ENCODE data around the gene FRA10AC1.
"Not testable (repeated sequence)": the region's sequence is repeated elsewhere in the genome, so short reads cannot be mapped to it uniquely, and the experiment has no call there.

FRA10AC1 gene

GRCh38 chr10:93696582-93696981 lies 5.8 kb downstream of the FRA10AC1 start:
- not testable (repeated sequence) for H4K91ac ChIP-seq (ENCODE audit: low read length); H3K18ac ChIP-seq (ENCODE audit: low read depth in 1 of 2, low read length in 2 of 2); H2BK120ac ChIP-seq (ENCODE audit: low read depth, low read length); H2BK15ac ChIP-seq (ENCODE audit: low read depth, poor library complexity, severe bottlenecking); H3K27ac ChIP-seq (ENCODE audit: low read length, poor library complexity, severe bottlenecking); H3K4ac ChIP-seq (ENCODE audit: low read depth in 1 of 2, low read length in 2 of 2); H4K8ac ChIP-seq (ENCODE audit: low read length); H3K4me1 ChIP-seq (ENCODE audit: control insufficient read depth, insufficient read depth, low read depth, low read length); H3K14ac ChIP-seq (ENCODE audit: low read length in 2 of 2); H3K9me3 ChIP-seq (ENCODE audit: control insufficient read depth, low read length); H2BK5ac ChIP-seq (ENCODE audit: low read depth, low read length, poor library complexity, severe bottlenecking); H2AFZ ChIP-seq (ENCODE audit: low read depth, low read length); H3K23ac ChIP-seq (ENCODE audit: low read length in 2 of 2); H3K4me2 ChIP-seq (ENCODE audit: low read length, poor library complexity, severe bottlenecking); H3K4me3 ChIP-seq (ENCODE audit: insufficient read depth in 1 of 2, low read depth in 1 of 2, low read length in 2 of 2); H3K9ac ChIP-seq (ENCODE audit: low read length); H2BK12ac ChIP-seq (ENCODE audit: low read length in 2 of 2); H2AK5ac ChIP-seq (ENCODE audit: low read length, severe bottlenecking); DNase-seq; H3K27me3 ChIP-seq (ENCODE audit: control insufficient read depth in 1 of 2, insufficient read depth in 1 of 2, low read length in 2 of 2)
- Histone ChIP-seq H3K36me3 (ENCODE audit: control insufficient read depth in 1 of 2, insufficient read depth in 2 of 2, low read depth in 1 of 2, low read length in 2 of 2) (peaks cover 9 to 75% of the 10 kb centered on the region in 2 experiments), H3K79me1 (replicated peaks; ENCODE audit: low read length, poor library complexity, severe bottlenecking) (peaks cover 20% of the 10 kb centered on the region)
- no CpG with 5 or more reads among the region's 2 CpGs for WGBS

- Histone ChIP-seq H3K4me3 (ENCODE audit: insufficient read depth in 1 of 2, low read depth in 1 of 2, low read length in 2 of 2) (no peak overlapping the region), H3K18ac (ENCODE audit: low read depth in 1 of 2, low read length in 2 of 2) (no peak overlapping the region), H2AK5ac (ENCODE audit: low read length, severe bottlenecking) (no peak overlapping the region), H3K27me3 (ENCODE audit: control insufficient read depth in 1 of 2, insufficient read depth in 1 of 2, low read length in 2 of 2) (no peaks in the 10 kb centered on the region), H3K9me3 (ENCODE audit: control insufficient read depth, low read length) (no peaks in the 10 kb centered on the region), H3K4me1 (ENCODE audit: control insufficient read depth, insufficient read depth, low read depth, low read length) (peaks cover 1% of the 10 kb centered on the region), H3K4me2 (ENCODE audit: low read length, poor library complexity, severe bottlenecking) (no peak overlapping the region), H4K8ac (ENCODE audit: low read length) (no peak overlapping the region), H3K4ac (ENCODE audit: low read depth in 1 of 2, low read length in 2 of 2) (no peak overlapping the region), H3K9ac (ENCODE audit: low read length) (no peak overlapping the region), H3K14ac (ENCODE audit: low read length in 2 of 2) (no peak overlapping the region), H3K79me1 (replicated peaks; ENCODE audit: low read length, poor library complexity, severe bottlenecking) (peaks cover 20% of the 10 kb centered on the region), H3K27ac (ENCODE audit: low read length, poor library complexity, severe bottlenecking) (no peak overlapping the region), H4K91ac (ENCODE audit: low read length) (no peak overlapping the region), H2BK120ac (ENCODE audit: low read depth, low read length) (no peak overlapping the region), H2BK12ac (ENCODE audit: low read length in 2 of 2) (no peak overlapping the region), H2BK5ac (ENCODE audit: low read depth, low read length, poor library complexity, severe bottlenecking) (no peak overlapping the region), H2BK15ac (ENCODE audit: low read depth, poor library complexity, severe bottlenecking) (no peak overlapping the region), H3K36me3 (ENCODE audit: control insufficient read depth in 1 of 2, insufficient read depth in 2 of 2, low read depth in 1 of 2, low read length in 2 of 2) (peaks cover 13 to 84% of the 10 kb centered on the region in 2 experiments), H2AFZ (ENCODE audit: low read depth, low read length) (no peak overlapping the region), H3K23ac (ENCODE audit: low read length in 2 of 2) (no peak overlapping the region)
- no peak for DNase-seq
- WGBS, result 92% methylated on average over 1 of the region's 2 CpGs
These were observed 6.7 kb downstream of the FRA10AC1 start for GRCh38 chr10:93695740-93696139.

GRCh38 chr10:93687737-93688136 lies 14.7 kb downstream of the FRA10AC1 start:
- Histone ChIP-seq H4K8ac (ENCODE audit: low read length) (no peak overlapping the region), H3K27me3 (ENCODE audit: control insufficient read depth in 1 of 2, insufficient read depth in 1 of 2, low read length in 2 of 2) (no peaks in the 10 kb centered on the region), H3K4me2 (ENCODE audit: low read length, poor library complexity, severe bottlenecking) (no peak overlapping the region), H2BK120ac (ENCODE audit: low read depth, low read length) (no peak overlapping the region), H3K9ac (ENCODE audit: low read length) (no peak overlapping the region), H2AFZ (ENCODE audit: low read depth, low read length) (no peak overlapping the region), H3K27ac (ENCODE audit: low read length, poor library complexity, severe bottlenecking) (no peak overlapping the region), H2AK5ac (ENCODE audit: low read length, severe bottlenecking) (no peak overlapping the region), H2BK15ac (ENCODE audit: low read depth, poor library complexity, severe bottlenecking) (no peak overlapping the region), H3K4me1 (ENCODE audit: control insufficient read depth, insufficient read depth, low read depth, low read length) (no peaks in the 10 kb centered on the region), H3K14ac (ENCODE audit: low read length in 2 of 2) (no peak overlapping the region), H2BK12ac (ENCODE audit: low read length in 2 of 2) (no peak overlapping the region), H3K18ac (ENCODE audit: low read depth in 1 of 2, low read length in 2 of 2) (no peak overlapping the region), H3K79me1 (replicated peaks; ENCODE audit: low read length, poor library complexity, severe bottlenecking) (peaks cover 1% of the 10 kb centered on the region), H3K36me3 (ENCODE audit: control insufficient read depth in 1 of 2, insufficient read depth in 2 of 2, low read depth in 1 of 2, low read length in 2 of 2) (peaks cover 3 to 76% of the 10 kb centered on the region in 2 experiments), H3K23ac (ENCODE audit: low read length in 2 of 2) (no peak overlapping the region), H3K9me3 (ENCODE audit: control insufficient read depth, low read length) (no peaks in the 10 kb centered on the region), H3K4me3 (ENCODE audit: insufficient read depth in 1 of 2, low read depth in 1 of 2, low read length in 2 of 2) (no peak overlapping the region), H3K4ac (ENCODE audit: low read depth in 1 of 2, low read length in 2 of 2) (no peak overlapping the region), H2BK5ac (ENCODE audit: low read depth, low read length, poor library complexity, severe bottlenecking) (no peak overlapping the region), H4K91ac (ENCODE audit: low read length) (no peak overlapping the region)
- no peak for DNase-seq

GRCh38 chr10:93680412-93681047 lies 21.9 kb downstream of the FRA10AC1 start:
- H3K23ac ChIP-seq (ENCODE audit: low read length in 2 of 2), result no peak overlapping the region
- no peaks in the 10 kb centered on the region for H3K27me3 ChIP-seq (ENCODE audit: control insufficient read depth in 1 of 2, insufficient read depth in 1 of 2, low read length in 2 of 2)
- no peaks in the 10 kb centered on the region for H3K9me3 ChIP-seq (ENCODE audit: control insufficient read depth, low read length)
- DNase-seq, result peak; percentile 48
- no peak overlapping the region for H3K14ac ChIP-seq (ENCODE audit: low read length in 2 of 2)
- no peak overlapping the region for H3K4me3 ChIP-seq (ENCODE audit: insufficient read depth in 1 of 2, low read depth in 1 of 2, low read length in 2 of 2)
- H2AK5ac ChIP-seq (ENCODE audit: low read length, severe bottlenecking), result no peak overlapping the region
- no peak overlapping the region for H3K4me2 ChIP-seq (ENCODE audit: low read length, poor library complexity, severe bottlenecking)
- H3K18ac ChIP-seq (ENCODE audit: low read depth in 1 of 2, low read length in 2 of 2), result no peak overlapping the region
- peaks cover 7 to 77% of the 10 kb centered on the region in 2 experiments for H3K36me3 ChIP-seq (ENCODE audit: control insufficient read depth in 1 of 2, insufficient read depth in 2 of 2, low read depth in 1 of 2, low read length in 2 of 2)
- H2AFZ ChIP-seq (ENCODE audit: low read depth, low read length), result no peak overlapping the region
- H2BK12ac ChIP-seq (ENCODE audit: low read length in 2 of 2), result no peak overlapping the region
- H2BK120ac ChIP-seq (ENCODE audit: low read depth, low read length), result no peak overlapping the region
- no peak overlapping the region for H3K9ac ChIP-seq (ENCODE audit: low read length)
- H3K79me1 ChIP-seq (replicated peaks; ENCODE audit: low read length, poor library complexity, severe bottlenecking), result peaks cover 5% of the 10 kb centered on the region
- H3K4me1 ChIP-seq (ENCODE audit: control insufficient read depth, insufficient read depth, low read depth, low read length), result no peaks in the 10 kb centered on the region
- H2BK5ac ChIP-seq (ENCODE audit: low read depth, low read length, poor library complexity, severe bottlenecking), result no peak overlapping the region
- no peak overlapping the region for H4K91ac ChIP-seq (ENCODE audit: low read length)
- no peak overlapping the region for H3K4ac ChIP-seq (ENCODE audit: low read depth in 1 of 2, low read length in 2 of 2)
- H2BK15ac ChIP-seq (ENCODE audit: low read depth, poor library complexity, severe bottlenecking), result no peak overlapping the region
- no peak overlapping the region for H4K8ac ChIP-seq (ENCODE audit: low read length)
- H3K27ac ChIP-seq (ENCODE audit: low read length, poor library complexity, severe bottlenecking), result no peak overlapping the region
- WGBS, result 98% methylated on average over 3 of the region's 4 CpGs
